Heart left ventricle (tissue), 13 donors: ENCODE data around the gene TLK1.

Experiments
- POLR2A ChIP-seq, 2 donors: fragments of 450-650 bp; IDR thresholded peaks; one replicate each; pipeline ENCODE4 v1.6.1; 2017; ENCODE audit warnings: antibody characterized with exemption in 2 of 2, mild to moderate bottlenecking in 2 of 2, moderate library complexity in 2 of 2
- TF ChIP-seq, protein P1 (sequence below), 12 donors: fragments of 200-600 bp; sonication (generic) in 4 of 12; IDR thresholded peaks; one replicate each; pipeline versions ENCODE4 v1.5.0 to v1.8.0; 2018 to 2022; ENCODE audit warnings: antibody characterized with exemption in 12 of 12, mild to moderate bottlenecking in 5 of 12
- donor health status: ischemic (EF 13 %, LVEDD 7.1; RV severe dilation, severe dysfunction).
- donor health status: DM: no; HTN: yes; CAD: no.
- donor health status: DM: no; HTN: no; CAD: no.
- donor health status: ischemic (EF 25% LVEDD 6.9; RV normal size, moderate dysfunction).
- donor health status: ischemic (EF 25% LVEDD 5.7; RV mildly dilated, moderate dysfunction).
- donor health status: ischemic (EF 35%, LVEDD 5.7; RV mildly dilated, moderate dysfunction).
- donor health status: nonischemic (EF 11% LVEDD 7.7; RV severe dilation, severe dysfunction).
- donor health status: DM: yes; HTN: yes; CAD: no.
- donor health status: PGD.
- donor health status: ischemic (EF 29% LVEDD 5.4; RV normal size, mild dysfunction).
- donor health status: nonischemic (EF 23%, LVEDD 6.1; RV moderate dilation, normal function).

GRCh38 chr2:171187819-171188218, 27.1 kb upstream of the TLK1 start:
- TF ChIP-seq, protein P1, sequence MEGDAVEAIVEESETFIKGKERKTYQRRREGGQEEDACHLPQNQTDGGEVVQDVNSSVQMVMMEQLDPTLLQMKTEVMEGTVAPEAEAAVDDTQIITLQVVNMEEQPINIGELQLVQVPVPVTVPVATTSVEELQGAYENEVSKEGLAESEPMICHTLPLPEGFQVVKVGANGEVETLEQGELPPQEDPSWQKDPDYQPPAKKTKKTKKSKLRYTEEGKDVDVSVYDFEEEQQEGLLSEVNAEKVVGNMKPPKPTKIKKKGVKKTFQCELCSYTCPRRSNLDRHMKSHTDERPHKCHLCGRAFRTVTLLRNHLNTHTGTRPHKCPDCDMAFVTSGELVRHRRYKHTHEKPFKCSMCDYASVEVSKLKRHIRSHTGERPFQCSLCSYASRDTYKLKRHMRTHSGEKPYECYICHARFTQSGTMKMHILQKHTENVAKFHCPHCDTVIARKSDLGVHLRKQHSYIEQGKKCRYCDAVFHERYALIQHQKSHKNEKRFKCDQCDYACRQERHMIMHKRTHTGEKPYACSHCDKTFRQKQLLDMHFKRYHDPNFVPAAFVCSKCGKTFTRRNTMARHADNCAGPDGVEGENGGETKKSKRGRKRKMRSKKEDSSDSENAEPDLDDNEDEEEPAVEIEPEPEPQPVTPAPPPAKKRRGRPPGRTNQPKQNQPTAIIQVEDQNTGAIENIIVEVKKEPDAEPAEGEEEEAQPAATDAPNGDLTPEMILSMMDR (IDR thresholded peaks at IDR 0.05) = no peak
- no peak for TF ChIP-seq POLR2A (IDR thresholded peaks at IDR 0.05)
